Muscle layer of duodenum (tissue), 2 donors: Measurements from ENCODE around the gene PRR19.
A peak's percentile ranks its signal among the peaks of the same experiment; 100 is the strongest.
"Not testable (repeated sequence)": the region's sequence is repeated elsewhere in the genome, so short reads cannot be mapped to it uniquely, and the experiment has no call there.

ENCODE experiments used
- H3K27ac ChIP-seq: one replicate; pipeline ENCODE4 v1.7.0; 2013; ENCODE audit warnings: mild to moderate bottlenecking, low read length
- H3K27me3 ChIP-seq: one replicate; pipeline ENCODE4 v1.7.0; 2013; ENCODE audit warnings: low read depth, mild to moderate bottlenecking, control low read depth, low read length
- H3K36me3 ChIP-seq, 2 donors: one replicate each; pipeline ENCODE4 v1.7.0; 2013; ENCODE audit warnings: low read length in 2 of 2, control low read depth in 1 of 2, mild to moderate bottlenecking in 1 of 2; ENCODE audit not compliant: insufficient read depth in 2 of 2, control insufficient read depth in 1 of 2
- H3K4me1 ChIP-seq, 2 donors: one replicate each; pipeline ENCODE4 v1.7.0; 2013; ENCODE audit warnings: low read length in 2 of 2, mild to moderate bottlenecking in 2 of 2, control low read depth in 1 of 2, moderate library complexity in 1 of 2; ENCODE audit not compliant: insufficient read depth in 2 of 2, control insufficient read depth in 1 of 2
- H3K4me3 ChIP-seq, 2 donors: one replicate each; pipeline ENCODE4 v1.7.0; 2013; ENCODE audit warnings: low read length in 2 of 2, low read depth in 1 of 2, mild to moderate bottlenecking in 1 of 2
- H3K9me3 ChIP-seq, 2 donors: one replicate each; pipeline ENCODE4 v1.7.0; 2013; ENCODE audit warnings: low read length in 2 of 2, control low read depth in 1 of 2, mild to moderate bottlenecking in 1 of 2; ENCODE audit not compliant: control insufficient read depth in 1 of 2
- donor health status: healthy.

Gene PRR19

GRCh38 chr19:42325308-42325895 is 23.5 kb downstream of the PRR19 start, which contains the start of gene MEGF8:
MEGF8 (plus strand) TSS chr19:42325635; CDS start chr19:42326244, 609 bp downstream.
- Histone ChIP-seq H3K36me3 (no peaks in the 10 kb centered on the region), H3K4me3 (peak within 1 kb of the TSS; percentile 73 to 98), H3K4me1 (peaks cover 0 to 32% of the 10 kb centered on the region in 2 donors), H3K27ac (peak within 1 kb of the TSS; percentile 63), H3K9me3 (no peaks in the 10 kb centered on the region), H3K27me3 (peaks cover 12% of the 10 kb centered on the region)

- peaks cover 12% of the 10 kb centered on the region for H3K27me3 ChIP-seq
- peak overlapping the region; percentile 73 to 98 for H3K4me3 ChIP-seq
- H3K36me3 ChIP-seq: no peaks in the 10 kb centered on the region
- peak overlapping the region; percentile 63 for H3K27ac ChIP-seq
- H3K4me1 ChIP-seq: peaks cover 0 to 38% of the 10 kb centered on the region in 2 donors
- H3K9me3 ChIP-seq: no peaks in the 10 kb centered on the region
Observed at GRCh38 chr19:42325896-42326771, 24.2 kb downstream of the PRR19 start.

GRCh38 chr19:42326969-42327368 is 25.0 kb downstream of the PRR19 start:
- Histone ChIP-seq H3K27ac (no peak overlapping the region), H3K4me1 (peaks cover 0 to 38% of the 10 kb centered on the region in 2 donors), H3K27me3 (peaks cover 8% of the 10 kb centered on the region), H3K9me3 (no peaks in the 10 kb centered on the region), H3K4me3 (peak overlapping the region in 1 of 2 donors; percentile 98), H3K36me3 (no peaks in the 10 kb centered on the region)

GRCh38 chr19:42327381-42327780 is 25.4 kb downstream of the PRR19 start:
- Histone ChIP-seq H3K4me3 (no peak overlapping the region), H3K9me3 (no peaks in the 10 kb centered on the region), H3K27ac (no peak overlapping the region), H3K4me1 (peaks cover 0 to 38% of the 10 kb centered on the region in 2 donors), H3K27me3 (peaks cover 8% of the 10 kb centered on the region), H3K36me3 (no peaks in the 10 kb centered on the region)

- peaks cover 8% of the 10 kb centered on the region for H3K27me3 ChIP-seq
- no peaks in the 10 kb centered on the region for H3K36me3 ChIP-seq
- H3K27ac ChIP-seq: no peak overlapping the region
- H3K4me3 ChIP-seq: no peak overlapping the region
- no peaks in the 10 kb centered on the region for H3K9me3 ChIP-seq
- H3K4me1 ChIP-seq: peaks cover 0 to 38% of the 10 kb centered on the region in 2 donors
Observed at GRCh38 chr19:42328106-42328505, 26.2 kb downstream of the PRR19 start.

- Histone ChIP-seq H3K9me3 (no peaks in the 10 kb centered on the region), H3K4me3 (no peak overlapping the region), H3K27me3 (peaks cover 8% of the 10 kb centered on the region), H3K36me3 (no peaks in the 10 kb centered on the region), H3K4me1 (peaks cover 0 to 36% of the 10 kb centered on the region in 2 donors), H3K27ac (no peak overlapping the region)
Observed at GRCh38 chr19:42328854-42329253, 26.9 kb downstream of the PRR19 start.

GRCh38 chr19:42330241-42330711 is 28.3 kb downstream of the PRR19 start:
- H3K4me1 ChIP-seq: peaks cover 0 to 23% of the 10 kb centered on the region in 2 donors

GRCh38 chr19:42331333-42331732 is 29.4 kb downstream of the PRR19 start:
- Histone ChIP-seq H3K4me1 (peaks cover 0 to 19% of the 10 kb centered on the region in 2 donors), H3K36me3 (peaks cover 2 to 22% of the 10 kb centered on the region in 2 donors)
- H3K27ac ChIP-seq, H3K4me3 ChIP-seq, H3K27me3 ChIP-seq, H3K9me3 ChIP-seq: not testable (repeated sequence)

More at GRCh38 chr19:42330241-42330711, 28.3 kb downstream of the PRR19 start:
- Histone ChIP-seq H3K27ac (no peak overlapping the region), H3K36me3 (peaks cover 0 to 12% of the 10 kb centered on the region in 2 donors), H3K27me3 (no peaks in the 10 kb centered on the region), H3K9me3 (no peaks in the 10 kb centered on the region), H3K4me3 (no peak overlapping the region)

- Histone ChIP-seq H3K4me1 (peaks cover 0 to 12% of the 10 kb centered on the region in 2 donors), H3K36me3 (peaks cover 9 to 30% of the 10 kb centered on the region in 2 donors), H3K4me3 (no peak overlapping the region), H3K27ac (no peak overlapping the region), H3K27me3 (no peaks in the 10 kb centered on the region), H3K9me3 (no peaks in the 10 kb centered on the region)
Observed at GRCh38 chr19:42332059-42332458, 30.1 kb downstream of the PRR19 start.

- Histone ChIP-seq H3K4me3 (no peak overlapping the region), H3K36me3 (peaks cover 11 to 32% of the 10 kb centered on the region in 2 donors), H3K27me3 (no peaks in the 10 kb centered on the region), H3K27ac (no peak overlapping the region), H3K9me3 (no peaks in the 10 kb centered on the region), H3K4me1 (peaks cover 0 to 6% of the 10 kb centered on the region in 2 donors)
Observed at GRCh38 chr19:42333018-42333417, 31.1 kb downstream of the PRR19 start.

GRCh38 chr19:42333975-42334696 is 32.2 kb downstream of the PRR19 start:
- no peaks in the 10 kb centered on the region for H3K27me3 ChIP-seq
- H3K4me1 ChIP-seq: peaks cover 0 to 6% of the 10 kb centered on the region in 2 donors
- H3K9me3 ChIP-seq: no peaks in the 10 kb centered on the region
- no peak overlapping the region for H3K27ac ChIP-seq
- H3K36me3 ChIP-seq: peaks cover 11 to 32% of the 10 kb centered on the region in 2 donors
- H3K4me3 ChIP-seq: no peak overlapping the region
